ENCODE data around the gene HSP90AB1.
"Not testable (repeated sequence)": the region's sequence is repeated elsewhere in the genome, so short reads cannot be mapped to it uniquely, and the experiment has no call there.

The HSP90AB1 gene

DNA sequence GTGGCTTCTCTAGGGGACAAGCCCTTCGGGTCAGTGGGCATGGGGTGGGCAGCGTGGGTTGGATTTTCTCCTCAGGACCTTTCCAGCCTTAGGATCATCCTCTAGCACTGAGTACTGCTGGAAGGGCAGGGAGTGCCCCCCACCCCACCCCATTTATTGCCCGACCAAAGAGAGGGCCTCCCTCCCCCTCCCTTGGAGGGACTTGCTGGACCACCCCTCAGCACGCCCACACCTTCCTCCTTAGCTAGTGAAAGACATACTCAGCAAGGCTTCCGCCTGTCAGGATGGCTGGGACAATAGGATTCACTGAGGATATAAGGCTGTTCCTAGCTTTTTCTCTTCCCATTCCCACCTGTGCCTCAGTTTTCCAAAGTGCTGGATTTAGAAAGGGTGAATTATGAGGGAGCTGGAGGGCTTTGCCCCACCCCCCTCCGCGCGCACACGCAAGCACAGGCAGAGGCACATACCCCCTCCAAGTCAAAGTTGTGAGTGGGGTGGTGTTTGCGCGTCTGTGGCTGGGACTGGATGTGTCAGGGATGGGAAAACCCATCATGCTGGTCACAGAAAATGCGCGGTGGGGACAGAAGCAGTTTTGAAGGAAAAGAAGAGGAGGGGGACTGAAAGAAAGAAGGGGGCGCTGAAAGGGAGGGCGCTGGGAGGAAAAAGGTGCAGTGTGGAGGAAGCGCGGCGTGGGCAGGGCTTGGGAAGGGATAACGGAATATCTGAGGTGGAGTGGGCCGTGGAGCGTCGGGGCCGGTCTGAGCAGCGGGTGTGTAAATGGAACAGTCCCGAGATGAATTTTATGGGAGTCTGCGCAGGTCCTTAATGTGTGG is 24.2 kb upstream of the HSP90AB1 start:
- DNase-seq = no peak

DNA sequence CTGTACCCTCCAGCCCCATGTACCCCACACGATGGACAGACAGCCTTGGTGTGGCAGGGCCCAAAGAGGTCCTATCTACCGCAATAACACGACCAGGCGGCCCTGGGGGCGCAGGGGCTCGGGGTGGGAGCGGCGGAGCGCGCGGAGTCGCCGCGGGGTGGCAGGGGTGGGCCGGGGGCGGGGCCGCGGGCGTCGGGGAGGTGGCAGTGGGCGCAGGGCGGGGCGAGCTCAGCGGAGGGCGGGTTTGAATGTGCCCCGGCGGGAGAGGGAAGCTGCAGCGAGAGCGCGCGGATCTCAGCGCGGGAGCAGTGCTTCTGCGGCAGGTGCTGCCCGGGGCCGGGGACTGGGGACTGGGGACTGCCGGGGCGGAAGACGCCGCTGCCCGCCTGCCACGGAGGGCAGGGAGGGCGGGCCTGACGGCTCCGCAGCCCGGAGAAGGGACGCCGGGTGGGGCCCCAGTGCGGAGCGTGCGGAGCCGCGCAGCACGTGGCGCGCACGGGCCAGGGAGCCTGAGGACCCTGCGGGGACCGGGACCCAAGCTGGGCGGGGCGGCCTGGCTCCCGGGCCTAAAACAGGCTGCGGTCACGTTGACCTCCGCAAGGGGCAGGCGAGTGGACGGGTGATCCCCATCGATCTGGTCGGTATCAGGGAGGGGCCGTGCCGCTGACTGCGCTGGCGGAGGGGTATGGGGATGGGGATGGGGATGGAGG is 23.4 kb upstream of the HSP90AB1 start, which contains the start of gene SLC29A1:
Gene SLC29A1 (plus strand): TSS at position 277 of the 710 bp plus-strand sequence. CDS start 3,719 bp downstream, outside the sequence.
- DNase-seq = peak; percentile 30 to 46

DNA sequence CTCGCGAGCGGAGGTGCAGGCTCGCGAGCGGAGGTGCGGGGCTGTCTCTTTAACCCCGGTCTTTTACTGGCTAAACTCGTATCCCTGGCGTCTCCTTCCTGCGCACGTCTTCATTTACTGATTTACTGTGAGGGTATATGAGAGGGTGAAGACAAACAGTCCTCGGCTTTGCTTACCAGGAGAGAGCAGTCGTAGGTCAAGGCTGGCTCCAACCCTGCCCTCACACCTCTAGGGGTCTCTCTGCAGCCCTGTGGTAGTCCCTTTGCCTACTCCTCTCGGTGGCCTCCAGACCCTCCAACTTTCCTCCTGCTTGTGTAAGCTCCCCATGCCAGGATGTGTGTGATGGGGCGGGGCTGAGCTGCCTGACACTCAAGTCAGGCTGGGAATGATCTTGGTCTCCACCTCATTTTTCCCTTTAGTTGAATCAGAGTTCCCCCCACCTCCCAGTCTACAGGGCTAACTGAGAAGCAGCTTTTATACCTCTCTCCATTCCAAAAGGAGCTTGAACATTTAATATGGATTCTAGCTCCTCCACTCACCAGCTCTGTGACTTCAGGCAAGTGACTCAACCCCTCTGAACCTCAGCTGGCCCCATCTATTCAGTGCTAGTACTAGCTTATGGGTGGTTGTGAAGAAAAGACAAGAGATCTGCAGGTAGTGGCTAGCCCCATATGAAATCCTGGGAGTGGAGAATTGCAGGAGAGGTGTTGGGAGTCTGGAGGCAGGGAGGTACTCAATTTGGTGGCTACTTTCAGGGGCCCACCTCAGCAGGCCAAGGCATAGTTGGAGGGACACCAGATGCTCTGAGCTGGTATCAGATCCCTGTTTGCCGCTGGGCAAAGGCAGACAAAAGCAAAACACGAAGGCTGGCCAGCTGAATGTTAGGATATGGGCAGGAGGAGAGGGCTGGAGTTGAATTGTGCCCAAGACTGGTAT is 22.6 kb upstream of the HSP90AB1 start:
- peak in 1 of 2 experiments; percentile 33 for DNase-seq

DNA sequence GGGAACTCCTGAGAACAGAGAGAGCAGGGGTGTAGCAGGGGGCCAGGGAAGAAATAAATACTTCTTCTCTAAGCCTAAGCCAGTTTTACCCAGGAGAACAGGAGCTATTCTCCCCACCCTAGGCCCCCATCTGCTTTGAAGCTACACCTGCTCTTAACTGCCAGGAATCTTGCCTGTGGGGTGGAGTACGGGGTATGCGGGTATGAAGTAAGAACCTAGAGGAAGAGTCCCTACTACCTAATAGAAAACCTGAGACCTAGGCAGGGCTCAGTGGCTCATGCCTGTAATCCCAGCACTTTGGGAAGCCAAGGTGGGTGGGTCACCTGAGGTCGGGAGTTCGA is 22.0 kb upstream of the HSP90AB1 start:
- no peak for DNase-seq

DNA sequence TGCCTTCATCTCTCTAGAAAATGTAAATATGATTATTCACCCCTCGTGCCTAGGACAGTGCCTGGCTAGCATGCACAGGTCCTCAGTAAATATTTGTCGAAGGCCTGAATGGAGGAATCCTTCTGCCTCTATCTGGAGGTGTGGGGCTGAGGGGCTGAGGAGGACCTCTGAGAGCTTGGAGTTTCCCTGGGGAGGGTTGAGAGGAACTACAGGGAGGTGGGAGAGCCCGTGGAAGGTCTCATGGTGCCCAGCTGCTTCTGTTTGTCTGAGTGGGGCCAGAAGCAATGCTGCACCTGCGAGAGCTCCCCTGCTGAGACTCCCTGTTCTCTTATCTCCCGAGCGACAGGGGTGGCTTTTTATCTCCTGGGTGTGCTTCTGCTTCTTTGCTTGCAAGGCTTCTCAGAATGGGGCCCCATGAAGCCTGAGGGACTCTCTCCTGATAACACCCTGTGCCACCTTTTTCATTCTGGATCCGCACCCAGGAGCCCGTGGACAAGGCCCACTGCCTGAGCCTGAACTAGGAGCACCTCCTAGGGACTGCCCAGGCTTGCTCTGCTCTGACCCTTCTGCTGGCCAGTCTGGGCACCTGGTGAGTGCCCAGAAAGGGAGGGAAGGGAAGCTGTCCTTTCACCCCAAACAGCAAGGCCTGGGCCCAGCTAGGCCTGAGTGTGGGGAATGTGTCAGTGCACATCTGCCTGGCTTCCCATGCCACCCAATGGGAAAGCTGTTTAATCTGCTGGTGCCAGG is 21.1 kb upstream of the HSP90AB1 start:
- no peak for DNase-seq

DNA sequence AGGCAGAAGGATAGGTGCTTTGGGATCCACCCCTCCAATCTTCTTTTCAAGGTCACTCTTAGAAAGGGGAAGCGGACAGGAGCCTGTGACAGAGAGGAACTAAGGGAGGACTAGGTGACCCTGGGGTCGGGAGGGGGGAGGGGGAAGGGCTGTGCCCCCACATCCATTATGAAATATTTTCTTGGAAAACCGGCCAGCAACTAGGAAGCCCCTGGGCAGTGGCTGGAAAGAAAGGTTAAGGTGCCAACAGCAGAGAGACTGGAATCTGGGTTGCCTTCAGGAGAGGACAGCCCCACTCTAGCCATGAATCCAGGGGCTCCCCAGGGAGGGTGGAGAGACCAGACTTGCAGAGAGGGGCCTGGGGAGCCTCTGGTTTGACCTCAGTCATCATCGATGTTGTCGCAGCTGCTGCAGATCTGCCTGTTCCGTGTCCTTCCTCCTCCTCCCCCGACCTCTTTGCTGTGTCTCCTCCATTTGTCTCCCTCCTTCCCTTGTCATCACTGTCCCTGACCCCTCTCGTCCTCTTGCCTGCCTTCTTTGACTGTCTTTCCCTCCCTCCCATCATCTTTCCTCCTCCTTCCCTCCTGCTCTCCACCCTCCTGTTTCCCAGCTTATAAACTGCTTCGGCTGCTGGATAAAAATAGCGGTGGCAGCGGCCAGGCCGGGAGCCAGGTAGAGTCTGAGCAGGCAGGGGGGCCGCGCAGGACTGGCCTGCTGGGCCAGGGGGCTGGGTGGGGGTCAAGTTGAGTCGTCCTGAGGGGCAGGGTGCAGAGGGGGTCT is 20.3 kb upstream of the HSP90AB1 start:
- peak in 1 of 2 experiments; percentile 22 for DNase-seq

DNA sequence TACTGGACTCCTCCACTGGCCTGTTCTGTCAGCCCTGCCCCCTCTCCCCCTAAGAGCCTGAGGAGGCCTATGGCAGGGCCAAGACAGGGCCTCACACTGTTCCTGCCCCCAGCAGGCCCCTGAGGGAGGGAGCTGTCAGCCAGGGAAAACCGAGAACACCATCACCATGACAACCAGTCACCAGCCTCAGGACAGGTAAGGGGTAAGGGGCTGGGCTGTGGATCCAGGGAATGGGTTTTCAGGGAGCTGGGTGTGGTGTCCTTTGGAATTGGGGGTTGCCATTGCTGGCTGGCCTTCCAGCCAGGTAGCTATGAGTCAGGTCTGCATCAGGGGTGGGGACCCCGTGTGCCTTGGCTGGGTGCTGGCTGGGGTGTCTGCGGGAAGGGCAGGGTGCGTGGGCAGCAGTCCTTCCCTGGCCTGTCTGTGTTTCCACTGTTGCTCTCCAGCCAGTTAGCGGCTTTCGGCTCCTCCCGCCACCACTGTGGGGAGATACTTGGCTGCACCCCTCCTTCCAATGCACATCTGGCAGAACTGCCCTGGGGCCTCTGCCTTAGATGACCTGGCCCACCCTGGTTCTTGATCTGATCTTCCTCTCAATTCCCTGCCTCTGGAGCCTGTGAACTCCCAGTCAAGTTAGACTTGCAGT is 19.6 kb upstream of the HSP90AB1 start:
- DNase-seq = no peak

DNA sequence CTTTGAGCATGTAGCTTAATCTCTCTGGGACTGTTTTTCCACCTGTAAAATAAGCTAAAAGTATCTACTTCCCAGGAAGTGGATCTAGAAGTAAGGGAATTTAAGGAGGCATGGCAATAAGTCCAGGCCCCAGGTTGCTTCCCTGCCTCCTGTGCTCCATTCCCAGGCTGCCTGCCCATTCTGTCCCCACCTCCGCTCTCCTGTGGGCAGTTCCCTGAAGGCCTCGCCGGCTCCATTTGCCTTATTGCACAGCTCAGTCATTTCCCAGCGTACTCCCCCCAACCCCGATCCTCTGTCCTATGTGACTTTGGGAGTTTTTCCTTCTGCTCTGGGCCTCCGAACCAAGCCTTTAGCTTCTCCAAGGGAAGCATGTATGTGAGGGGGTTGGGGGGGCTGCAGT is 18.9 kb upstream of the HSP90AB1 start:
- DNase-seq = no peak

DNA sequence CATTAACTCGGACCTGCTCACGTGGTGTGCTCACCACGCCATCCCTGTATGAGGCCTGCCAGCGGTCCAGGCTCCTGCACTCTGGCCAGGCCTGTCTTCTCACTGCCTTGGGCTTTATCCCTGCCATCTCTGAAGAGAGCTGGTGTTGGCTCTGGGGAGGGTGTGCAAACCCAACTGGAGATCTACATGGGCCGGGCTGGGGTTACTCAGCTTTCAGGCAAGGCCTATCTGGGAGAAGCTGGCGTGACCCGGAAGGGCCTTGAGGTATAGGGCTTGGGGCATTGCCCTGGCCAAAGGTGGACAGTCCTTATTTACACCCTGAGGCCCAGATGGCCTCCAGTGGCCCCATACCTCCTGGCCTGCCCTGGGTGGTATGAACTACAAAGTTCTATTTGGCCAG is 18.5 kb upstream of the HSP90AB1 start:
- DNase-seq = no peak

DNA sequence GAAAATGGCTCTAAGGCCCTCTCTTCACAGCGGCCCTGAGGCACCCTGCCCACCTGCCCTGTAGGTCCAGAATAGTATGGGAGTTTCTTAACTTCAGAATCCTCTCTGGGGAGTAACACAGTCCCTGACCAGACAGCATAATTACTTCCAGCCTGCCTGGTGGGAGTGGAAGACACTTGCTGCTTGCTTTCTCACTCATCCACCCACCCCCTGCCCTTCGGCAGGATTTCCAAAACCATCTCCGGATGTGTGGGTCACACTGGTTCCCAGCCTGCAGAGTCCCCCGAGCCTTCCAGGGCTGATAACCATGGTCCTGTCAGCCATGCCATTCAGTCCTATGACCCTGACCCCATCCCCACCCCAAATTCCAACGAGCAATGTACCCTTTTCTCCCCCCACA is 18.1 kb upstream of the HSP90AB1 start:
- no peak for DNase-seq

DNA sequence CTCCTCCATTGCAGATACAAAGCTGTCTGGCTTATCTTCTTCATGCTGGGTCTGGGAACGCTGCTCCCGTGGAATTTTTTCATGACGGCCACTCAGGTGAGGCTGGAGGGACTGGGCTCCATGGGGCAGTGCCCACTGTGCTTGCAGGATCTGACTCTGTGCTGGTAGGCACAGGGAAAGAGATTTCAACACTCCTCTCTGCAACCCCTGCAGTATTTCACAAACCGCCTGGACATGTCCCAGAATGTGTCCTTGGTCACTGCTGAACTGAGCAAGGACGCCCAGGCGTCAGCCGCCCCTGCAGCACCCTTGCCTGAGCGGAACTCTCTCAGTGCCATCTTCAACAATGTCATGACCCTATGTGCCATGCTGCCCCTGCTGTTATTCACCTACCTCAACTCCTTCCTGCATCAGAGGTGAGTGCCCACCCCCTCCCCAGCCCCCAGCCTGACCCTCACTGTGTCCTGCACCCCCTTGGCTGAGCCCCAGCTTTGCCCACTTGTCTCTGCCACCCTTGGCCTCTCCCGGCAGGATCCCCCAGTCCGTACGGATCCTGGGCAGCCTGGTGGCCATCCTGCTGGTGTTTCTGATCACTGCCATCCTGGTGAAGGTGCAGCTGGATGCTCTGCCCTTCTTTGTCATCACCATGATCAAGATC is 17.4 kb upstream of the HSP90AB1 start:
- DNase-seq = no peak

DNA sequence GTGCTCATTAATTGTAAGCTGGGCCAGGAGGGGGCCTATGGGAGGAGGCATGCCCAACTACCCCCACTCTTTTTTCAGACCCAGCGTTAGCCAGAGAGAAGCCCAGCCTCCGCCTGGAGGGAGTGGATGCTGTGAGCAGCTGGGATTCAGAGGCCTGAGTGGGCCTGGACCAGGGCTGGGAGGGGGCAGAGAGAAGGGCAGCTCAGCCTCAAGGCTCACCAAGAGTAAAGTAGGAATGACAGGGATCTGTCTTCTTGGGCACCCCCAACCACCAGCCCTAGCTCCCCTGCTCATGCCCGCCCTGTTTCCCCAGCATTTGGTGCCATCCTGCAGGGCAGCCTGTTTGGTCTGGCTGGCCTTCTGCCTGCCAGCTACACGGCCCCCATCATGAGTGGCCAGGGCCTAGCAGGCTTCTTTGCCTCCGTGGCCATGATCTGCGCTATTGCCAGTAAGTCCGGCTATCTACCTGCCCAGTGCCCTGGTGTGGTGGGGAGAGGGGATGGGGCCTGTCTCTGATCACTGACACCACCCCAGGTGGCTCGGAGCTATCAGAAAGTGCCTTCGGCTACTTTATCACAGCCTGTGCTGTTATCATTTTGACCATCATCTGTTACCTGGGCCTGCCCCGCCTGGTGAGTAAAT is 16.7 kb upstream of the HSP90AB1 start:
- no peak for DNase-seq

DNA sequence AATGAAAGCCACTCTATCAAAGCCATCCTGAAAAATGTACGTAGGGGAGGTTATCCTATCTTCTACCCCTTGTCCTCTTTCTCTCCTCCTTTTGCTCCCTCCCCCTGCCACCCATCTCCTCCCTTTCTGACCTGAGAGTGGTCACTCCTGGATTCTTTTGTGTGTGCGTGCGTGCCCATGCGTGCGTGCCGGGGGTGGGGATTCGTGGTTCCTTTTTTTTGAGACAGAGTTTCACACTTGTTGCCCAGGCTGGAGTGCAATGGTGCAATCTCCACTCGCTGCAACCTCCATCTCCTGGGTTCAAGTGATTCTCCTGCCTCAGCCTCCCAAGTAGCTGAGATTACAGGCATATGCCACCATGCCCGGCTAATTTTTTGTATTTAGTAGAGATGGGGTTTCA is 15.5 kb upstream of the HSP90AB1 start:
- not testable (repeated sequence) for DNase-seq

DNA sequence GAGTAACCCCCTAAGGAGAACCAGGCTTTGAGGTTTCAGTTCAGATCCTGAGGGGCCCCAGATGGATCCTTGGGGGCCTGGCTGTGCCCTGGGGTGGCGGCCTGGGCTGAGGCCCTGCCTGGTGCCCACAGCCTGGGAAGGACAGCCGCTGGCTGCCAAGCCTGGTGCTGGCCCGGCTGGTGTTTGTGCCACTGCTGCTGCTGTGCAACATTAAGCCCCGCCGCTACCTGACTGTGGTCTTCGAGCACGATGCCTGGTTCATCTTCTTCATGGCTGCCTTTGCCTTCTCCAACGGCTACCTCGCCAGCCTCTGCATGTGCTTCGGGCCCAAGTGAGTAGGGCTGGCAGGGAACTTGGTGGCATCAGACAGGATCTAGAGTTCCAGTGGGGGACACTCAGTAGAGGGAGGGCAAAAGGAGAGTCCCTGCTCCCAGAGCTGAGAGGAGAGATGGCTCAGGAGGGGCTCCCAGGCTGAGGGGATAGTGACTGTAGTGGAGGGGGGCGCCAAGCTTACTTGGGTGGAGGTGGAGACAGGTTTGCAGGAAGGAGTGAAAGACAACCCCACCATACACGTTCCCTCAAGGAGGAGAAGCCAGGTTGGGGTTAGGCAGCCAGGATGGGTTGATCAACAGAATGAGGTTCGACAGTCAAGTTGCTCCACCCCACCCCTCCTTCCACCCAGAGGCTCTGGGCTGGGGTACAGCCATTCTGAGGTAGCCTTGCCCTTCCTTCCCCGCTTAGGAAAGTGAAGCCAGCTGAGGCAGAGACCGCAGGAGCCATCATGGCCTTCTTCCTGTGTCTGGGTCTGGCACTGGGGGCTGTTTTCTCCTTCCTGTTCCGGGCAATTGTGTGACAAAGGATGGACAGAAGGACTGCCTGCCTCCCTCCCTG is 14.0 kb upstream of the HSP90AB1 start:
- DNase-seq = no peak

DNA sequence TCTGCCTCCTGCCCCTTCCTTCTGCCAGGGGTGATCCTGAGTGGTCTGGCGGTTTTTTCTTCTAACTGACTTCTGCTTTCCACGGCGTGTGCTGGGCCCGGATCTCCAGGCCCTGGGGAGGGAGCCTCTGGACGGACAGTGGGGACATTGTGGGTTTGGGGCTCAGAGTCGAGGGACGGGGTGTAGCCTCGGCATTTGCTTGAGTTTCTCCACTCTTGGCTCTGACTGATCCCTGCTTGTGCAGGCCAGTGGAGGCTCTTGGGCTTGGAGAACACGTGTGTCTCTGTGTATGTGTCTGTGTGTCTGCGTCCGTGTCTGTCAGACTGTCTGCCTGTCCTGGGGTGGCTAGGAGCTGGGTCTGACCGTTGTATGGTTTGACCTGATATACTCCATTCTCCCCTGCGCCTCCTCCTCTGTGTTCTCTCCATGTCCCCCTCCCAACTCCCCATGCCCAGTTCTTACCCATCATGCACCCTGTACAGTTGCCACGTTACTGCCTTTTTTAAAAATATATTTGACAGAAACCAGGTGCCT is 13.3 kb upstream of the HSP90AB1 start:
- DNase-seq = no peak

DNA sequence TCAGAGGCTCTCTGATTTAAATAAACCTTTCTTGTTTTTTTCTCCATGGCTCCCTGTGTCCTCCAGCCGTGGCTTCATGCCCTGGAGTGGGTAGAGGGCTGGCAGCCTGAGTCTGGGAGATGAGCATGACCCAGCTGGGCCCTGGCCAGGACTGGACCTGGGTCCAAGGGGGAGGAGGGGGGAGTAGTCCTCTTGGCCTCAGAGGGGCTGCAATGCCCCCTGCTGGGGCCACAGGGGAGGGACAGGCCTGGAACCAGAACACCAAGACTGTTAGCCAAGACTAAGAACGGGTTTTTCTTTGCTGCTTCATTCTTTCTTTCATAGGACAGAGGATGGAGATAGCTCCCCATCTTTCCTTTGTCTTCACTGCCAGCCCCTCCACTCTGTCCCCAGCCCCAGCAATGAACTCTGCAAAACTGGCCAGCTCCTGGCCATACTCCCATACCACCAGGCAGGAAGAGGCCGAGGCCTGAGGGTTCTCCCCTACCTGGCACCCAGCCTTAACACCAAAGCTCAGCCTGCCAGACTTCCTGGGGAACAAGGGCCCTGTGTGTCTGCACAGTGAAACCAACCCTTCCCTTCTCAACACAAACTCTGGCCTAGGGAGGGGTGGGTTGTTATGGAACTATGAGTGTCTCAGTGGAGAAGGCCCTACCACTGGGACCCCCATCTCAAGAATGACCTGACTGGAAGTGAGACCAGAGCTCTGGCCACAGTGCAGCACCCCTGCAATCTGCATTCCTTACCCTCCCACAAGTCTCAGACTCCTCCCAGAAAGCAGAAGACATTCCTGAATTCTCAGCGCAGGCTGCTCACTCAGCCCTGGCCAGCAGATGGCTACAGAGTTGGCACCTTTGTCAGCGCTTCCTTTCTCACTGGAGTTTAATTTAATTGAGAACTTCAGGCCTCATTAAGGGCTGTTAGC is 12.5 kb upstream of the HSP90AB1 start:
- peak in 1 of 2 experiments; percentile 75 for DNase-seq

DNA sequence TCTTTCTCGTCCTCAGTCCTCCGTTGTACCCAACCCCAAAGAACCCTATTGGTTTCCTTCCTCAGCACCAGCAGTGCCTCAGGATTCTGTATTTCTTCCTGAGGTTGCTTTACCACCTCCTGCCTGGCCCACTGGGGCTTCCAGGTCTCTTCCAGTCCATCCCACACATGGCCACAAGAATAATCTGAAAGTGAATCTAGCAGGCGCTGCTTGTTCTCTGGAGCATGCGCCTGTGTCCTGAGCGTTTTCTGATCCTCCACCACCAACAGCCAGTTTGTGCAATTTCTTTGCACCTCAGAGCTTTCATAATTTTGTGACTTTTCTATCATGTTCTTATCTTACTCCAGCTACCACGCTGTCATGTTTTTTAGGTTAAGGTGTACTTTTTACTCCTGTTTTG is 11.6 kb upstream of the HSP90AB1 start:
- DNase-seq = no peak

All from cerebellar nuclear complex (tissue), 1 donor.